Measurements from ENCODE around the gene CDRT4. TPM values are rescaled to one million over a fixed set of nuclear protein-coding genes. Genes with fewer than 3 reads are reported as not detected.

Gene CDRT4
- total and polyA plus RNA-seq, 10 of the 15 experiments (the other 5 are each of a cell fraction or from before 2014, with no cell fraction given), result 0.11 to 1.3 (median 0.51) TPM; not detected in 3

GRCh38 chr17:15490634-15491261 is 23.3 kb upstream of the CDRT4 start:
- no peak for DNase-seq (ENCODE audit: low read depth, low spot score)
- ChIA-PET RAD21 (ENCODE audit: unreplicated experiment) (no interaction called here), POLR2A (interaction anchor here (0.5 kb wide), 1 partner anchor 1541 kb away, joined by 3 read pairs; no protein-coding TSS in a partner anchor), CTCF (no interaction called here), SMC1A (ENCODE audit: uncharacterized antibody, unreplicated experiment) (no interaction called here)
- H3K79me2 ChIP-seq (ENCODE audit: control insufficient read depth, insufficient read depth, low read length), result no peaks in the 10 kb centered on the region
- 24% methylated on average over 11 of the region's 11 CpGs for WGBS (ENCODE audit: insufficient coverage, insufficient replicate concordance, low lambda C conversion rate, missing lambda C conversion rate)
- no peak overlapping the region for H3K4me2 ChIP-seq (ENCODE audit: control insufficient read depth, insufficient read depth)
- H3K9me3 ChIP-seq (replicated peaks; ENCODE audit: control insufficient read depth, insufficient read depth, low read length), result no peaks in the 10 kb centered on the region
- H3K27me3 ChIP-seq (replicated peaks in 1 of 2; ENCODE audit: control insufficient read depth in 2 of 2, insufficient read depth in 2 of 2, low read length in 1 of 2), result no peaks in the 10 kb centered on the region
- in situ Hi-C loops (cut with MboI) (no loop called here), intact Hi-C loops (cut with micrococcal nuclease; ENCODE audit: unreplicated experiment) (no loop called here)
- FAIRE-seq, result no peak
- TF ChIP-seq BACH1 (IDR thresholded peaks at IDR 0.05; ENCODE audit: borderline replicate concordance) (no peak), CEBPZ (IDR thresholded peaks at IDR 0.05; ENCODE audit: low read depth, low read length) (no peak), ZNF217 (IDR thresholded peaks at IDR 0.05) (no peak), STAT3 (IDR thresholded peaks at IDR 0.05; ENCODE audit: low read depth, low read length) (no peak), ESRRA (IDR thresholded peaks at IDR 0.05; ENCODE audit: low read length) (no peak), MYB (IDR thresholded peaks at IDR 0.05; ENCODE audit: borderline replicate concordance, low read depth, low read length) (no peak), CREM (IDR thresholded peaks at IDR 0.05; ENCODE audit: low read depth) (no peak), TBL1XR1 (IDR thresholded peaks at IDR 0.05; ENCODE audit: low read depth, low read length) (no peak), TAF1 (IDR thresholded peaks at IDR 0.05; ENCODE audit: borderline replicate concordance, low read depth, low read length) (no peak), CHD2 (IDR thresholded peaks at IDR 0.05; ENCODE audit: borderline replicate concordance, low read depth, low read length) (no peak), GABPA (IDR thresholded peaks at IDR 0.05; ENCODE audit: low read depth) (no peak)
- TF ChIP-seq, protein P1, sequence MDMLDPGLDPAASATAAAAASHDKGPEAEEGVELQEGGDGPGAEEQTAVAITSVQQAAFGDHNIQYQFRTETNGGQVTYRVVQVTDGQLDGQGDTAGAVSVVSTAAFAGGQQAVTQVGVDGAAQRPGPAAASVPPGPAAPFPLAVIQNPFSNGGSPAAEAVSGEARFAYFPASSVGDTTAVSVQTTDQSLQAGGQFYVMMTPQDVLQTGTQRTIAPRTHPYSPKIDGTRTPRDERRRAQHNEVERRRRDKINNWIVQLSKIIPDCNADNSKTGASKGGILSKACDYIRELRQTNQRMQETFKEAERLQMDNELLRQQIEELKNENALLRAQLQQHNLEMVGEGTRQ (IDR thresholded peaks at IDR 0.05; ENCODE audit: borderline replicate concordance, low read depth, low read length), result no peak
- no peak overlapping the region for H3K4me3 ChIP-seq
- H3K4me1 ChIP-seq (ENCODE audit: control insufficient read depth, insufficient read depth, low read length), result no peaks in the 10 kb centered on the region
- H3K27ac ChIP-seq (ENCODE audit: control insufficient read depth, insufficient read depth), result no peak overlapping the region
- H4K20me1 ChIP-seq (ENCODE audit: control insufficient read depth, insufficient read depth), result no peaks in the 10 kb centered on the region
- no peaks in the 10 kb centered on the region for H3K36me3 ChIP-seq (ENCODE audit: control insufficient read depth in 2 of 2, insufficient read depth in 2 of 2, low read length in 1 of 2)
- ATAC-seq, result no peak
- no peak overlapping the region for H3K9ac ChIP-seq (ENCODE audit: control insufficient read depth, insufficient read depth, low read length)
- H2AFZ ChIP-seq (ENCODE audit: control insufficient read depth, low read depth, low read length), result no peak overlapping the region
- BruUV-seq (replicated peaks), result no TSS peak
